SK-N-SH (cell line): ENCODE data around the gene CFAP58. TPM values are rescaled to one million over a fixed set of nuclear protein-coding genes. Genes with fewer than 3 reads are reported as not detected.

ENCODE experiments used
- CTCF ChIA-PET: fragments of 300-600, 350-600 bp; formaldehyde crosslinking; extraction: SDS; loops from one replicate; lab custom pipeline; 2021; lab: Yijun Ruan, JAX
- POLR2A ChIA-PET: fragments of 350-600 bp; sonication (Branson Sonifier 250); formaldehyde crosslinking; extraction: SDS; loops from one replicate; lab custom pipeline; 2020; ENCODE audit warnings: antibody characterized with exemption, inconsistent platforms; lab: Yijun Ruan, JAX
- DNase-seq: peaks from one replicate; pipeline ENCODE4 v3.0.0; 2012
- H2AFZ ChIP-seq: fragments of 200-600 bp; sonication (generic); 2 replicates; pipeline ENCODE4 v1.8.1; 2016; ENCODE audit warnings: antibody characterized with exemption, mild to moderate bottlenecking, low read depth
- H3F3A ChIP-seq: fragments of 200-600 bp; sonication (generic); replicated peaks from 2 replicates; pipeline ENCODE3; 2016; ENCODE audit warnings: antibody characterized with exemption, mild to moderate bottlenecking; ENCODE audit not compliant: insufficient read depth
- H3K27ac ChIP-seq, 2 experiments: fragments of 200-500 bp in 1 of 2; fragments of 200-600 bp in 1 of 2; sonication (Bioruptor generic) in 1 of 2; sonication (generic), shearing (Covaris generic) in 1 of 2; 2 replicates each; pipeline versions ENCODE4 v1.5.1 to v1.6.1; 2014 to 2016; ENCODE audit warnings: low read depth in 2 of 2, inconsistent platforms in 1 of 2, low read length in 1 of 2, mild to moderate bottlenecking in 1 of 2, mixed read lengths in 1 of 2
- H3K27me3 ChIP-seq: fragments of 200-600 bp; sonication (generic), shearing (Covaris generic); 2 replicates; pipeline ENCODE4 v1.6.1; 2016; ENCODE audit warnings: mixed run types; ENCODE audit not compliant: insufficient read depth
- H3K36me3 ChIP-seq, 2 experiments: fragments of 200-500 bp in 1 of 2; fragments of 200-600 bp in 1 of 2; sonication (Bioruptor generic) in 1 of 2; sonication (generic) in 1 of 2; replicated peaks in 1 of 2; 2 replicates each; pipeline versions ENCODE3 to v1.5.1; 2014 to 2016; ENCODE audit warnings: low read length in 1 of 2, mild to moderate bottlenecking in 1 of 2; ENCODE audit not compliant: insufficient read depth in 2 of 2, control insufficient read depth in 1 of 2
- H3K4me1 ChIP-seq, 2 experiments: fragments of 200-500 bp in 1 of 2; fragments of 200-600 bp in 1 of 2; sonication (Bioruptor generic) in 1 of 2; sonication (generic), shearing (Covaris generic) in 1 of 2; 2 replicates each; pipeline versions ENCODE4 v1.5.1 to v1.6.1; 2014 to 2016; ENCODE audit warnings: low read depth in 1 of 2, low read length in 1 of 2, mixed run types in 1 of 2; ENCODE audit not compliant: insufficient read depth in 2 of 2, control insufficient read depth in 1 of 2
- H3K4me2 ChIP-seq: fragments of 200-600 bp; sonication (generic), shearing (Covaris generic); 2 replicates; pipeline ENCODE4 v1.6.1; 2017; ENCODE audit warnings: mixed run types
- H3K4me3 ChIP-seq, 2 experiments: fragments of 200-500 bp in 1 of 2; fragments of 200-600 bp in 1 of 2; sonication (Bioruptor generic) in 1 of 2; sonication (generic), shearing (Covaris generic) in 1 of 2; 2 replicates each; pipeline versions ENCODE4 v1.5.1 to v1.8.1; 2014 to 2016; ENCODE audit warnings: low read depth in 2 of 2, inconsistent platforms in 1 of 2, low read length in 1 of 2, mild to moderate bottlenecking in 1 of 2, mixed read lengths in 1 of 2, moderate library complexity in 1 of 2
- H3K79me2 ChIP-seq: fragments of 200-600 bp; sonication (generic); 2 replicates; pipeline ENCODE4 v1.8.1; 2017; ENCODE audit warnings: mild to moderate bottlenecking; ENCODE audit not compliant: insufficient read depth
- H3K9ac ChIP-seq: fragments of 200-600 bp; sonication (generic); 2 replicates; pipeline ENCODE4 v1.6.1; 2017; ENCODE audit warnings: mixed run types
- H3K9me2 ChIP-seq: fragments of 200-600 bp; sonication (generic); 2 replicates; pipeline ENCODE4 v1.6.1; 2017; ENCODE audit warnings: mixed run types
- H3K9me3 ChIP-seq: fragments of 200-600 bp; sonication (generic); 2 replicates; pipeline ENCODE4 v1.6.1; 2017; ENCODE audit warnings: mixed run types, mild to moderate bottlenecking, moderate library complexity
- H4K20me1 ChIP-seq: fragments of 200-600 bp; sonication (generic); 2 replicates; pipeline ENCODE4 v1.6.1; 2017; ENCODE audit warnings: mild to moderate bottlenecking, mixed run types; ENCODE audit not compliant: insufficient read depth
- CHD2 ChIP-seq: fragments of 150-350 bp; IDR thresholded peaks from 2 replicates; pipeline ENCODE4 v1.6.1; 2018; ENCODE audit warnings: low read length; ENCODE audit not compliant: partially characterized antibody
- CTCF ChIP-seq: fragments of 200-600 bp; sonication (generic); IDR thresholded peaks from 2 replicates; pipeline ENCODE4 v1.6.1; 2017; ENCODE audit warnings: antibody characterized with exemption, mild to moderate bottlenecking, moderate library complexity
- ELF1 ChIP-seq: IDR thresholded peaks from 2 replicates; pipeline ENCODE4 v1.4.0; 2012
- EZH2phosphoT487 ChIP-seq: fragments of 200-600 bp; sonication (generic); IDR thresholded peaks from 2 replicates; pipeline ENCODE4 v1.6.1; 2017; ENCODE audit warnings: low read depth, mixed run types, mild to moderate bottlenecking, antibody characterized with exemption, moderate library complexity, borderline replicate concordance
- FOXJ3 ChIP-seq: sonication (generic); formaldehyde crosslinking; IDR thresholded peaks from 2 replicates; pipeline ENCODE4 v1.5.1; 2020; ENCODE audit warnings: mild to moderate bottlenecking, missing genetic modification reagents
- GATA2 ChIP-seq: sonication (generic); formaldehyde crosslinking; IDR thresholded peaks from 2 replicates; pipeline ENCODE4 v1.5.0; 2020; ENCODE audit warnings: mild to moderate bottlenecking, missing genetic modification reagents
- MXI1 ChIP-seq: IDR thresholded peaks from 2 replicates; pipeline ENCODE4 v1.6.1; 2012; ENCODE audit warnings: mild to moderate bottlenecking, low read depth, low read length, improper control_type of control experiment
- NRF1 ChIP-seq: IDR thresholded peaks from 2 replicates; pipeline ENCODE4 v1.6.1; 2012; ENCODE audit warnings: low read depth, mild to moderate bottlenecking, low read length
- POLR2AphosphoS5 ChIP-seq: IDR thresholded peaks from 2 replicates; pipeline ENCODE4 v1.6.1; 2012; ENCODE audit warnings: low read depth, low read length
- RCOR1 ChIP-seq: fragments of 150-350 bp; IDR thresholded peaks from 2 replicates; pipeline ENCODE4 v1.6.1; 2017; ENCODE audit warnings: antibody characterized with exemption, low read length
- RXRA ChIP-seq: IDR thresholded peaks from 2 replicates; pipeline ENCODE4 v1.4.0; 2012; ENCODE audit warnings: low read depth, mild to moderate bottlenecking, borderline replicate concordance
- SIN3A ChIP-seq: IDR thresholded peaks from 2 replicates; pipeline ENCODE4 v1.6.1; 2012; ENCODE audit warnings: low read depth, mild to moderate bottlenecking, low read length, moderate library complexity, borderline replicate concordance
- TAF1 ChIP-seq: IDR thresholded peaks from 2 replicates; pipeline ENCODE4 v1.6.1; 2012; ENCODE audit warnings: low read depth, mild to moderate bottlenecking, low read length, moderate library complexity, borderline replicate concordance
- TCF12 ChIP-seq: IDR thresholded peaks from 2 replicates; pipeline ENCODE4 v1.4.0; 2012
- USF2 ChIP-seq: fragments of 150-350 bp; IDR thresholded peaks from 2 replicates; pipeline ENCODE4 v1.6.1; 2017; ENCODE audit warnings: antibody characterized with exemption, low read length, low read depth, borderline replicate concordance
- WGBS: methylation state at CpG from one replicate; pipeline ENCODE4 v1.1.6; 2017; ENCODE audit warnings: low lambda C conversion rate; 5-methylcytosine and 5-hydroxymethylcytosine counted together
- polyA plus RNA-seq, 3 experiments: library from polyadenylated mRNA; depleted of rRNA; stranded (reverse); fragments of >200 nt; gene quantifications; 2 replicates each; pipeline ENCODE4 v1.2.3, GENCODE V29; 2012

The CFAP58 gene
- polyA plus RNA-seq, 1 of the 3 experiments (the other 2 are of a cell fraction) = 0.38 TPM

- ChIA-PET CTCF (interaction anchor here (1.3 to 1.4 kb wide), 2 partner anchors 23 to 152 kb away, joined by 3 to 7 read pairs; no protein-coding TSS in a partner anchor), POLR2A (no interaction called here)
- no peaks in the 10 kb centered on the region for H3K9me2 ChIP-seq
- no peak for DNase-seq
- WGBS = 48% methylated on average over 3 of the region's 3 CpGs
- no peak overlapping the region for H3K4me3 ChIP-seq
- no peak overlapping the region for H3K9ac ChIP-seq
- H2AFZ ChIP-seq = no peak overlapping the region
- H3K9me3 ChIP-seq = no peaks in the 10 kb centered on the region
- no peak overlapping the region for H3K27ac ChIP-seq
- 0 out of 4 replicates have a peak, but pooled peaks cover 0 to 4% of the 10 kb centered on the region in 2 experiments for H3K4me1 ChIP-seq
- no peaks in the 10 kb centered on the region for H3K79me2 ChIP-seq
- TF ChIP-seq POLR2AphosphoS5 (no peak), CTCF (no peak), RCOR1 (no peak), CHD2 (no peak), TAF1 (no peak), USF2 (no peak), EZH2phosphoT487 (no peak), RXRA (no peak), ELF1 (no peak), NRF1 (no peak), TCF12 (no peak)
- H3K4me2 ChIP-seq = no peak overlapping the region
- H3K27me3 ChIP-seq = no peaks in the 10 kb centered on the region
- no peaks in the 10 kb centered on the region for H4K20me1 ChIP-seq
- H3K36me3 ChIP-seq = no peaks in the 10 kb centered on the region
- H3F3A ChIP-seq = no peaks in the 10 kb centered on the region
Measured at GRCh38 chr10:104430360-104430759, 76.7 kb downstream of the CFAP58 start.

GRCh38 chr10:104433669-104434068 lies 80.0 kb downstream of the CFAP58 start:
- H3K27me3 ChIP-seq = no peaks in the 10 kb centered on the region
- H3K9me3 ChIP-seq = no peaks in the 10 kb centered on the region
- no peak overlapping the region for H3K4me2 ChIP-seq
- H3K27ac ChIP-seq = no peak overlapping the region
- no peaks in the 10 kb centered on the region for H3F3A ChIP-seq
- POLR2A ChIA-PET = no interaction called here
- 51% methylated on average over 3 of the region's 3 CpGs for WGBS
- no peak overlapping the region for H3K9ac ChIP-seq
- H3K9me2 ChIP-seq = no peaks in the 10 kb centered on the region
- H3K79me2 ChIP-seq = no peaks in the 10 kb centered on the region
- no peak overlapping the region for H3K4me3 ChIP-seq
- H3K4me1 ChIP-seq = peaks cover 2 to 4% of the 10 kb centered on the region in 2 experiments; a peak in 1 of 4 replicates
- H4K20me1 ChIP-seq = no peaks in the 10 kb centered on the region
- no peak overlapping the region for H2AFZ ChIP-seq
- CTCF ChIA-PET = no interaction called here
- no peak for TF ChIP-seq RXRA
- no peak for TF ChIP-seq ELF1
- TF ChIP-seq MXI1 = no peak
- no peak for TF ChIP-seq GATA2 (CRISPR knock-in tag)
- TF ChIP-seq SIN3A = no peak
- TF ChIP-seq FOXJ3 (CRISPR knock-in tag) = no peak
- DNase-seq = no peak
- H3K36me3 ChIP-seq = no peaks in the 10 kb centered on the region
